Urothelium cell line (cell line): ENCODE data around the gene TMEM178B.
A peak's percentile ranks its signal among the peaks of the same experiment; 100 is the strongest.
"Not testable (repeated sequence)": the region's sequence is repeated elsewhere in the genome, so short reads cannot be mapped to it uniquely, and the experiment has no call there.

Experiments used
- DNase-seq: peaks from one replicate; pipeline ENCODE4 v3.0.0; 2011; ENCODE audit warnings: low spot score, mixed read lengths
- FAIRE-seq: peaks from 2 replicates; lab custom pipeline; 2011; peaks lifted over from hg19 to GRCh38; lab: Jason Lieb, UNC

The TMEM178B gene

GRCh38 chr7:141295367-141295895 is 221.6 kb downstream of the TMEM178B start:
- DNase-seq (no peak), FAIRE-seq (no peak)

- DNase-seq (no peak), FAIRE-seq (no peak)
Measured at GRCh38 chr7:141300816-141301215, 227.0 kb downstream of the TMEM178B start.

GRCh38 chr7:141301544-141301943 is 227.7 kb downstream of the TMEM178B start:
- FAIRE-seq (no peak), DNase-seq (no peak)

DNA sequence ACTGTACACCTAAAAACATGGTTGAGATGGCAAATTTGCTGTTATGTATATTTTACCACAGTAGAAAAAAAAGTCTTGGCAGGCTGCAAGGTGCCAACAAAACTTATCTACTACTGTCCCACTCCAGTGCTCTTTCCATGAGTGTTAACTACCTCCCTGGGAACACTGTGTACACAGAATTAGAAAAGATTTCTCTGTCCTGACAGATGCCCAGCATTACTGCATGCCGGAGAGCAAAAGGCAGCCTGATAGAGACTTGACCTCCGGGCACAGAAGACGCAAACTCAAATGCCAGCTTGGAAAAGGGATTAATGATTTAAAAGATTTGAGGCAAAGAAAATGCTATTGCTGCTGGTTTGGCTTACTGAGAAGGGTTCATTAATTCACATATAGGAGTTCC is 228.8 kb downstream of the TMEM178B start:
- DNase-seq (no peak), FAIRE-seq (no peak)

DNA sequence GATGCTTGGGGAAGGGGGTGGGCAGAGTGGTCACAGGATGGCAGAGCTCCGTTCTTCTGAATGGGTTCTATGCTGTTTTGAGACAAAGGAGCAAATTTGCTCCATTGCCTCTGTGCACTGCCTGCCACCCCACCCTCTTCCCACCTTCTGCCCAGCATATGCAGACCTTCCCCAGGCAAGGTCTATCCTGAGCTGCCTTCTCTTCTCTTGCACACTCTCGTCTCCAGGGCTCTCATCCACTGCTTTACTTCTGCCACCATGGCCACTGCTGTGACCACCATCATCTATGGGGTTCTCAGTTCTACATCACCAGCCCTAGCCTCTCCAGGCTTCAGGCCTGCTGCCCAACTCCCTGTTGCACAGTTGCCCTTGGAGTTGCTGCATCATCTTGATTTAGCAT is 230.4 kb downstream of the TMEM178B start:
- FAIRE-seq (no peak), DNase-seq (no peak)

DNA sequence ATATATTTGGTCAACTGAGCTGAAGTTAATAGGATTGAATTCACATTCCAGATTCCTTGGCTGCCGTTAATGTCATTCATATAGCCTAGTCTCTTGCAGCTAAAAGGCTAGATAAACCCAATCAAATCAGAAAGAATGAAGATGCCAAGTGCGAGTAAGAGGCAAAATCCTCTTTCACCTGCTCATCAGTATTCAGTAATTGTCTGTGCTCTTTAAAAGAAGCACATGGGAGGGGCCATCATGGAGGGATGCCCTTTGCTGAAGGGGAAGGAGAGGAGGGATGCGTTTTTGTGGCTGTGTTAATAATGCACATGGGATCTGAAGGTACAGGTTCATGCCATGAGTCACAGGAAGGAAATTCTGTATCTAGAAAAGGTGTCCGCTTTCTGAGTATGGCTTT is 232.2 kb downstream of the TMEM178B start:
- FAIRE-seq (no peak), DNase-seq (no peak)

- no peak for FAIRE-seq
Measured at GRCh38 chr7:141312395-141312794, 238.5 kb downstream of the TMEM178B start.

DNA sequence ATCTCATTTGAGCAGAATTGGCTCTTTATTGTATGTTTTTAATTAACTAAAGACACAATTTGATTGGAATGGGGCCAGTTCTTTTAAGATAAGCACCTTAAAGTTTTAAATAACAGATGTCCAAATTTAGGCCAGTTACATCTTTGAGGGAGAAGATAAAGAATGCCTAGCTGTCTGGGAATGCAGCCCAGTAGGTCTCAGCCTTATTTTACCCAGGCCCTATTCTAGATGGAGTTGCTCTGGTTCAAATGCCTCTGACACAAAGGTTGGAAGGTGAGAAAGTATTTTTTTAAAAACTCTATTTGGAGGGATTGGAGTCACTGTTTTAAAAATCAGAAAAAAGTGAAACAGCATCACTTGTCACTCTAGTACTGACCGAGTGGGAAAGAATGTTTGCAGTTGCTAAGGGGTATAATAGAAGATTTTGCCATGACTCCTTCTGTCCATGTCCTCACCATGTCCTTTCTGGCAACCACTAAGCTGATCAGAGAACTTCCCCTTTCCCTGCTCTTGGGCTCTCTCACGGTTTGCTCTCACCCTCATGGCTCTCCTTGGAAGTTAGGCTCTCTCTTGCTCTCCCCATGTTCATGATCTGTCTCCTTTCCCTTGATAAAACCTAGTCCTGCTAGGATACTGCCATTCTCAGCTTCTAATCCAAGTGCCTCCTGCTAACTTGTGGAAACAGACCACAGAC is 239.1 kb downstream of the TMEM178B start:
- FAIRE-seq, result no peak
- no peak for DNase-seq

More at GRCh38 chr7:141312395-141312794, 238.5 kb downstream of the TMEM178B start:
- no peak for DNase-seq

GRCh38 chr7:141313896-141314295 is 240.0 kb downstream of the TMEM178B start:
- DNase-seq, result no peak
- FAIRE-seq, result no peak

DNA sequence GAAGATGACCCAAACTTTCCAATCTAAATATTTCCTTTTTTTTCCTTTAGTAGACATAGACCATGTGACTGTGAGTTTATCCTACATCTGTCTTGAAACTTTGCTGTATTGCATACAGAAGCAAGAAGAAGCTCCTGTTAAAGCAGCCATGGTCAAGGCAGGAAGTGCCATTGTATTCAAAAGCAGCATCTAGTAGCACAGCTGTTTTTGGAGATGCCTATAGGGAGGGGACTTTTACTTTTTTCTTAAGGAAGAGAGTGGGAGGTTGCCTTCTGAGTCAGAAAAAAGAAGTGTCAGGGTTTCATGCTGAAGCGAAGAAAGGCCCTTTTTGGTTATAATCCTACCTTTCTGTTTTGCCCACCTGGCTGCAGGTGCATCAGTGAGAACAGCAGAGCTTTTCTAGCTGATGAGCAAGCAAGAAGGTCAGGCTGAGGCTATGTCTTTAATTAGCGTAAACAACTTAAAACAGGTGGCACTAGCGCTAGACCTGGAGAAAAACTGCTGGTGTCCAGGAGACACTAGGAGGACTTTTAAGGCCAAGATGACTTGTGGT is 243.2 kb downstream of the TMEM178B start:
- DNase-seq, result no peak
- FAIRE-seq, result no peak

DNA sequence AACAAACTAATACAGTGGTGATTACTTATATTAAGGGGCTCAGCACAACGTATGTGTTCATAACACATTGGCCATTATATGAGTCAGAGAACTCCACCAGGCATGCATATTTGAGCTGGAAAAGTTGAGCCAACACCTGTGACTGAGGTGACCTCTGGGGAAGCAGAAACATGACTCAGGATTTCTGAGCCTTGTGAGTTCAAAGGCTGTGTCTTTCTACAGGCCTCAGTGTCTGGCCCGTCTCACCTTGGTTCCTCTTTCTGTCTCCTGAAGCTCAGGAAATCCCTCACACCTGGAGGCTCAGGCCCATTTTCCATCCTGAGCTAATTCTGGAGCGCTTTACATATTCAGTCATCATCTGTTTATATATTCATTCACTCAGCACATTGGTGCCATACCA is 246.4 kb downstream of the TMEM178B start:
- peak; percentile 10 for DNase-seq
- no peak for FAIRE-seq

DNA sequence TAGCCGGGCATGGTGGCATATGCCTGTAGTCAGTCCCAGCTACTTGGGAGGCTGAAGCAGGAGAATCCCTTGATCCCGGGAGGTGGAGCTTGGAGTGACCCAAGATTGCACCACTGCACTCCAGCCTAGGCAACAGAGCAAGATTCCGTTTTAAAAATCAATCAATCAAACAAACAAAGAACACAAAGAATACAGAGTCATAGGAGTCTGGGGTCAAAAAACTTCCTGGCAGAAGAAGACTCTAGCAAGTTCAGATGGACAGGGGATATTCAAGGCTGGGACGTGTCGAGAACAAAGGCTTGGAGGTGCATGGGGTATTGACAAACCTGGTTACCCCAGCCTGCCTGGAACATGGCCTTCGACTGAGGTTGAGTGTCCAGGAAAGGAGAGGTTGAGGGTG is 248.5 kb downstream of the TMEM178B start:
- FAIRE-seq (no peak), DNase-seq (no peak)

DNA sequence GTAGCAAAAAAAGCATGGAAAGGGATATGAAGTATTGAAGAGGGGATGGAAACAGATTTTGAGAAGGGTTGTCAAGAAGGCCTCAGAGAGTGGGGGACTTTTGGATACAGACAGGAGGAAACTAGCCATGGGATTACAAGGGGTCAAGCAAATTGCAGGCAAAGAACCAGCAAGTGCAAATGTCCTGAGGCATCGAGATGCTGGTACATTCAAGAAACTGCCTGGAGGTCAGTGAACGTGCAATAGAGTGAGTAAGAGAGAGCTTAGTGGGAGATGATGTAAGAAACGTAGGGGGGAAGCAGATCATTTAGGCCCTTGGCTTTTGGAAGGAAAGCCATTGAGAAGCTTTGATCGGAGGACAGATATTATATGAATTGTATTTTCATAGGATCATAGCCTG is 250.0 kb downstream of the TMEM178B start:
- no peak for DNase-seq
- FAIRE-seq, result no peak

DNA sequence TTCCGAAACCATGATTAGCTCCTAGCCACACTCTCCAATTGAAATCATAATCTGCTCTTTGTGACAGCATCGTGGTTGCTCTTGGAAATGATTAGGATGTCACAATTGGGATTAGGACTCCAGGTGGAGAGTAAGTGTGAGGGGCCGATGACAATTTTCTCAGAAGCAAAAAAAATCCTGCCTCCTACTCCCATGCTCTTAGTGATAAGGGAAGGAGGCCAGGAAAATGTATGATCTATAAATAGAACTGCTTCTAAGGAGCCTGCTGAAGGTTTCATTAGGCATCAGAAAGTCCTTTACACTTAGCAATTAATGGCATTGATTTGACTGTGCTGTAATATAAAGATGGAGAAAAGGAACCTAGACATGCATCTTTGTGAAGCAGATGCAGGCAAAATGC is 251.0 kb downstream of the TMEM178B start:
- FAIRE-seq (no peak), DNase-seq (no peak)

GRCh38 chr7:141325275-141325674 is 251.4 kb downstream of the TMEM178B start:
- FAIRE-seq (no peak), DNase-seq (no peak)

- FAIRE-seq, result no peak
Measured at GRCh38 chr7:141328290-141328689, 254.4 kb downstream of the TMEM178B start.

GRCh38 chr7:141330285-141330684 is 256.4 kb downstream of the TMEM178B start:
- FAIRE-seq, DNase-seq: not testable (repeated sequence)

More at GRCh38 chr7:141328290-141328689, 254.4 kb downstream of the TMEM178B start:
- no peak for DNase-seq

- DNase-seq, result peak; percentile 35
- FAIRE-seq, result no peak
Measured at GRCh38 chr7:141333459-141333858, 259.6 kb downstream of the TMEM178B start.

DNA sequence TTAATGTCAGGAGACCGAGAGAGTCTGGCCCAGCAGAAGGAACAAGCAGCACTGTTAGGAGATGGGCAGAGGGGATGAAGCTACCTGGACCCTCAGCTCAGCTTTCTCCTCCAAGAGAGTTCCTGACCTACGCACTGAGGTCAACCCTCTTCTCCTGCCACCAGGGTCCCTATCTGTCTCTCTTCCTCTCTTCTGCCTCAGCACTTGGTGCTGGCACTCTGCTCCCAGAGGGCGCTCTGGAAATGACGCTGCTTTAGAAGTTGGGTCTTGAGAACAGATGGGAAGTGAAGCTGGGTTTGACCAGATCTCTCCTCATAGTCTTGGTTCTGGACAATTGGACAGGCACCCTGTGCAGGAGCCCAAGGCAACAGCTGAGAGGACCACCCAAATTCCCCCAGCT is 261.3 kb downstream of the TMEM178B start:
- FAIRE-seq (no peak), DNase-seq (no peak)

GRCh38 chr7:141339603-141340002 is 265.7 kb downstream of the TMEM178B start:
- DNase-seq (no peak), FAIRE-seq (no peak)

GRCh38 chr7:141340991-141341390 is 267.1 kb downstream of the TMEM178B start:
- no peak for FAIRE-seq
- no peak for DNase-seq

DNA sequence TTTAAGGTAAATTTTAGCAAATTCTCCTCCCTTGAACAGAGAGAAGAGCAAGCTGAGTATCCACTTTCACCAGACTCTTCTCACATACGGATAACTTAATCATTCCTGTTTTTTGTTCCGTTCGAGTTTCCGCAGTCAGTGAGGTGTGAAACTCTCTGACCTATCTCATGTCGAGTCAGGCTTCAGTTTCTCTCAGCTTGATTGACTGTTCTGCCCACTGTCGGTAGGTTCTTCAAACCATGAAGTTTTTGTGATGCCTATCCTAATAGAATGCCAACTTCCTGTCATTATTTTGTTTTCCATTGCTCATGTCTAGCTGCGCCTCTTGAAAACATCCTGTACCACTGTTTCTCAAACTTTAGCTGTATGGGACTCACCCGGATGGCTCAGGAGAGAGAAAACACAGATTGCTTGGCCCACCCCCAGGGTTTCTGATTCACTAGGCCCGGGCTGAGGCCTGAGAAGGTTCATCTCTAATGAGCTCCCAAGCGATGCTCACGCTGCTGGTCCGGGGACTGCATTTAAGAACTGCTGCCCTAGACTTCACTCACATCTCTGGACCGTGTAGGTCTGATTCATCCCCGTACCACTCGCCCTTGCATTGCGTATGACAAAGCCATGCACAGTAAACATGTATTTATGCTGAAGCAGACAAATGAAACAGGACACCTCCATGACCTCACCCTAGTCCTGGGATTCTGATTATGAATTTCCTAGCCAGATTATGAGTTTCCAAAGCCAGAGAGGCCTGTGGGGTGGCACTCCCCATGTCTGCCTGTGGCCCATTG is 269.0 kb downstream of the TMEM178B start:
- FAIRE-seq (no peak), DNase-seq (no peak)
